Fibroblast of mammary gland (primary cell): ENCODE data around the gene PHB1.

Source experiments
- DNase-seq: peaks from one replicate; pipeline ENCODE4 v3.0.0-alpha.2; 2010; ENCODE audit warnings: low read depth
- H3K4me3 ChIP-seq: 2 replicates; pipeline ENCODE4 v1.5.1; 2011; ENCODE audit warnings: low read depth, mild to moderate bottlenecking, low read length, moderate library complexity; ENCODE audit not compliant: control insufficient read depth
- TF ChIP-seq, protein P1 (sequence below): conservative IDR thresholded peaks from 2 replicates; pipeline ENCODE4 v1.5.1; 2011; ENCODE audit warnings: low read depth, low read length, inconsistent platforms; ENCODE audit not compliant: control insufficient read depth, insufficient read depth

PHB1 gene

DNA sequence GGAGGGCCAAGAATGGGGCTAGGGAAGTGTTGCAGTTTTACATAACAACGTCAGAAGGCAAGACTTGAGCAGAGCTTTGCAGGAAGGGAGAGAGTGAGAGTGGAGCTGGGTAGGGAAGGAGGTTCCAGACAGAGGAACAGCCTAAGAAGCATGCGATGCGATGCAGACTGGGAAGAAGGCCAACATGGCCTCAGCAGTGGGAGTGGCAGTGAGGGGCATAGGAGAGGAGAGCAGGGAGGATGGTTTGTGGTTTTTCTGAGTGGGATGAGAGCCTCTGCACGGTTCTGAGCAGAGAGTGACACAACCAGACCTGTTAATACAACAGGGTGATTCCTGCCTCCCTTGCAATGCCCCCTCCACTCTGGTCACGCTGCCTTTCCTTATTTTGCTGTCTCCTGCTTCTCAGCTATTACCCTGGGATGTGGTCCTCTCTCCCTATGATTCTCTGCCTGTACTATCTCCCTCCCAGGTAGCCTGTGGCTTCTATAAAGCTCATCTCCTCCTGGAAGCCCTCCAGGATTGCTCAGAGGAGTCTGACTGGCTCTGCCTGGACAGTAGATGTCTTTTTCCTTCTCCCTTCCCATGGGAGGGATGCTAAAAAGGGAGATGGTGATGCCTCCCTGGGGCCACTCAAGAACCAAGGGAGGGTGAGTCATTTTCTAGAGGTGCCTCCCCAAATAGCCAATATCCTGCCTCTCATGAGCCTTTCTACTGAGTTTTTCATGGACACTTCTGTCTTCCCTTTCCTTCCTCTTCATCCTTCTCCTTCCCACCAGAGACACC is 41.7 kb upstream of the PHB1 start:
- DNase-seq, result peak; percentile 77
- TF ChIP-seq, protein P1, sequence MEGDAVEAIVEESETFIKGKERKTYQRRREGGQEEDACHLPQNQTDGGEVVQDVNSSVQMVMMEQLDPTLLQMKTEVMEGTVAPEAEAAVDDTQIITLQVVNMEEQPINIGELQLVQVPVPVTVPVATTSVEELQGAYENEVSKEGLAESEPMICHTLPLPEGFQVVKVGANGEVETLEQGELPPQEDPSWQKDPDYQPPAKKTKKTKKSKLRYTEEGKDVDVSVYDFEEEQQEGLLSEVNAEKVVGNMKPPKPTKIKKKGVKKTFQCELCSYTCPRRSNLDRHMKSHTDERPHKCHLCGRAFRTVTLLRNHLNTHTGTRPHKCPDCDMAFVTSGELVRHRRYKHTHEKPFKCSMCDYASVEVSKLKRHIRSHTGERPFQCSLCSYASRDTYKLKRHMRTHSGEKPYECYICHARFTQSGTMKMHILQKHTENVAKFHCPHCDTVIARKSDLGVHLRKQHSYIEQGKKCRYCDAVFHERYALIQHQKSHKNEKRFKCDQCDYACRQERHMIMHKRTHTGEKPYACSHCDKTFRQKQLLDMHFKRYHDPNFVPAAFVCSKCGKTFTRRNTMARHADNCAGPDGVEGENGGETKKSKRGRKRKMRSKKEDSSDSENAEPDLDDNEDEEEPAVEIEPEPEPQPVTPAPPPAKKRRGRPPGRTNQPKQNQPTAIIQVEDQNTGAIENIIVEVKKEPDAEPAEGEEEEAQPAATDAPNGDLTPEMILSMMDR, result no peak
- no peak overlapping the region for H3K4me3 ChIP-seq

DNA sequence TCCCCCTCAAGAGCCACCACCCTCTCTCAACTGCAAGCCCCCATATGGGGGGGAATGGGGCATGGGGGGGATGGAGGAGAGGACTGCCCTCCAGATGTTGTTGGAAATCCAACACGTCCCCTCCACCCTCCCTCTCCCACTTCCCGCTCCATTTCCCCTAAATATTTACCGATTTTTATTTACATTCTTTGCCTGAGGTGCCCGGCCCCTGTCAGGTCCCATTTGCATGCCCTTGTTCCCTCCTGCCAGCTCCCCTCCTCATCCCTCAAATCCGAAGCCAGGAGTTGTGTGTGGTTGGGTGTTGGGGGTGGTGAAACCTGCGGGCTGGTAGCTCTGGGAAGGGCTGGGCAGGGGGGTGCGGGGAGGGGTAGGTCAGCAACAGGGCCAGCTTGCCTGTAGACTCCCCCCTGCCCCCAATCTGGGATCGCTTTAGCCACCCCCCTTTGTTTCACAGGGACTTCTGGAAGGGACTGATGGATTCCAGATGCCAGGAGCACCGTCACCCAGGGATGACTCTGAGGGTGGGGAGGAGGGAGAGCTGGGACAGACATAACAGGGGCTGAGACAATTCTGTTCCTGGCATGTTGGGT is 40.7 kb upstream of the PHB1 start:
- no peak overlapping the region for H3K4me3 ChIP-seq
- DNase-seq, result no peak
- TF ChIP-seq, protein P1, result no peak

GRCh38 chr17:49454050-49454449 is 39.4 kb upstream of the PHB1 start:
- H3K4me3 ChIP-seq, result no peak overlapping the region
- TF ChIP-seq, protein P1, result no peak
- no peak for DNase-seq

DNA sequence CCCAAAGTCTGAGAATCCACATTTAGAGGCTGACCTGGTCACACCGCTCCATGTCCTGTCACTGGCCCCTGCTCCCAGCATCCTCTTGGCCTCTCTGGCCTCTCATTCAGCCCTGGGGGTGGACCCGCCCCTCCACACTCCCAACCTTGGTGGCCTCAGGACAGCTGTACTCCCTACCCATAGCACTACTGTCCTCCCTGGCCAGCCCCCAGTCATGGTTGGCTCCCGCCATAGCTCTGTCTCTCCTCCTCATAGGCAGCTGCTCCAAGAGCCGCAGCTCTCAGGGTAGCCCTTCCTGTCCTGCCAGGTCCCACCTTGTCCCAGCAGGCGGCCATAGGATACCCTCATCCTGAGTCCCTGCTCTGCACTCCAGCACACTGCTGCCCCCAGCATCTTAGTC is 38.0 kb upstream of the PHB1 start:
- no peak overlapping the region for H3K4me3 ChIP-seq
- DNase-seq, result no peak
- TF ChIP-seq, protein P1, result no peak

GRCh38 chr17:49452201-49452600 is 37.5 kb upstream of the PHB1 start:
- no peak overlapping the region for H3K4me3 ChIP-seq
- DNase-seq, result no peak
- TF ChIP-seq, protein P1, result no peak

GRCh38 chr17:49450735-49451134 is 36.1 kb upstream of the PHB1 start:
- no peak overlapping the region for H3K4me3 ChIP-seq
- no peak for DNase-seq
- TF ChIP-seq, protein P1, result no peak
